GM12864 (cell line): Measurements from ENCODE around the gene LTBP2.

Experiments
- DNase-seq: peaks from one replicate; pipeline ENCODE4 v3.0.0-alpha.2; 2011; ENCODE audit warnings: low read depth
- H3K4me3 ChIP-seq: 2 replicates; pipeline ENCODE4 v1.5.1; 2011; ENCODE audit warnings: mild to moderate bottlenecking, low read depth, low read length, control low read depth
- TF ChIP-seq, protein P1 (sequence below): IDR thresholded peaks from 2 replicates; pipeline ENCODE4 v1.5.1; 2011; ENCODE audit warnings: low read depth, mild to moderate bottlenecking, moderate library complexity, low read length, control low read depth, inconsistent platforms; ENCODE audit errors: missing control alignments

The LTBP2 gene

GRCh38 chr14:74577948-74578275, 34.1 kb downstream of the LTBP2 start:
- DNase-seq, result no peak
- no peak overlapping the region for H3K4me3 ChIP-seq
- TF ChIP-seq, protein P1, sequence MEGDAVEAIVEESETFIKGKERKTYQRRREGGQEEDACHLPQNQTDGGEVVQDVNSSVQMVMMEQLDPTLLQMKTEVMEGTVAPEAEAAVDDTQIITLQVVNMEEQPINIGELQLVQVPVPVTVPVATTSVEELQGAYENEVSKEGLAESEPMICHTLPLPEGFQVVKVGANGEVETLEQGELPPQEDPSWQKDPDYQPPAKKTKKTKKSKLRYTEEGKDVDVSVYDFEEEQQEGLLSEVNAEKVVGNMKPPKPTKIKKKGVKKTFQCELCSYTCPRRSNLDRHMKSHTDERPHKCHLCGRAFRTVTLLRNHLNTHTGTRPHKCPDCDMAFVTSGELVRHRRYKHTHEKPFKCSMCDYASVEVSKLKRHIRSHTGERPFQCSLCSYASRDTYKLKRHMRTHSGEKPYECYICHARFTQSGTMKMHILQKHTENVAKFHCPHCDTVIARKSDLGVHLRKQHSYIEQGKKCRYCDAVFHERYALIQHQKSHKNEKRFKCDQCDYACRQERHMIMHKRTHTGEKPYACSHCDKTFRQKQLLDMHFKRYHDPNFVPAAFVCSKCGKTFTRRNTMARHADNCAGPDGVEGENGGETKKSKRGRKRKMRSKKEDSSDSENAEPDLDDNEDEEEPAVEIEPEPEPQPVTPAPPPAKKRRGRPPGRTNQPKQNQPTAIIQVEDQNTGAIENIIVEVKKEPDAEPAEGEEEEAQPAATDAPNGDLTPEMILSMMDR, result no peak

DNA sequence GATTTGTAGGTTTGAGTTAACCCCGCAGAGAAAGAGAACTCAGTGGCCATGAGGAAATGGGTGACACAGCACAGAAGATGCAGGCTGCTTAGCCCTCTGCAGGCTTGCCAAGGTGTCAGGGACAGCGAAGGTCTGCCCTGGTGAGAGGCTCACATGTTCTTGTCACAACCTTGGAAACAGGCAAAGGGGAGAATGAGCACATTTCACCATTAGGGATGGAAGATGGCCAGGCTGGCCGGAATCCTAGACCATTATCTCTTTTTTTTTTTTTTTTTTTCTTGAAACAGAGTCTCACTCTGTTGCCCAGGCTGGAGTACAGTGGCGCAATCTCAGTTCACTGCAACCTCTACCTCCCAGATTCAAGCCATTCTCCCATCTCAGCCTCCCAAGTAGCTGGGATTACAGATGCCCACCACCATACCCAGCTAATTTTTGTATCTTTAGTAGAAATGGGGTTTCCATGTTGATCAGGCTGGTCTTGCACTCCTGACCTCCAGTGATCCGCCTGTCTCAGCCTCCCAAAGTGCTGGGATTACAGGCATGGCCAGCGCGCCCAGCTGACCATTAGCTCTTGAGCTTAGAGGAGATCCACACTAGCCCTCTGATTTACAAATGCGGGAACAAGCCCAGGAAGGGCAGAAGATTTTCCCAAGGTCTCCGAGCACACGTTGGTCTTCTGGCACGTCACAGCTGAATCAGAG, 34.6 kb downstream of the LTBP2 start:
- TF ChIP-seq, protein P1, result no peak
- no peak overlapping the region for H3K4me3 ChIP-seq
- DNase-seq, result no peak

- TF ChIP-seq, protein P1, result no peak
- no peak for DNase-seq
These were observed 36.1 kb downstream of the LTBP2 start for GRCh38 chr14:74575936-74576335.

DNA sequence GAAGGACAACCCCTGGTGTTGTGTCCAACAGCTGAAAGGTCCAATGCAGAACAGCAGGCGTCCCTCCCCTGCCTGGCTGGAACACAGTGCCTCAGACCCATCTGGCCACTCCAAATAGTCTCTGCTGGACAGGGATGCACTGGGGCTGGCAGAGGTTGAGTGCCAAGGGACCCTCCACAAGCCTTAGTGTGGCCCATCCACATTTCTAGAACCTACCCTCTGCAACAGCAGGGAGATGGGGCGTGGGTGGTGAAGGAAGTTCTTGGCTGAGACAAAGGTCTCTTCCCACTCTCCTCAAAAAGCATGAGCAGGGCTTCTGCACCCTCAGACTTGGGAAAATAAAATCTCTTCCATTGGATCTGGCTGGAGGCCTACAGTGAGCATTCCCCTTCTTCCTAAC, 36.5 kb downstream of the LTBP2 start:
- H3K4me3 ChIP-seq, result no peak overlapping the region
- TF ChIP-seq, protein P1, result no peak
- no peak for DNase-seq

More at GRCh38 chr14:74575936-74576335, 36.1 kb downstream of the LTBP2 start:
- H3K4me3 ChIP-seq, result no peak overlapping the region

GRCh38 chr14:74574706-74575105, 37.3 kb downstream of the LTBP2 start:
- TF ChIP-seq, protein P1, result no peak
- DNase-seq, result no peak
- no peak overlapping the region for H3K4me3 ChIP-seq

- no peak overlapping the region for H3K4me3 ChIP-seq
- DNase-seq, result no peak
- TF ChIP-seq, protein P1, result no peak
These were observed 38.0 kb downstream of the LTBP2 start for GRCh38 chr14:74574090-74574433.

DNA sequence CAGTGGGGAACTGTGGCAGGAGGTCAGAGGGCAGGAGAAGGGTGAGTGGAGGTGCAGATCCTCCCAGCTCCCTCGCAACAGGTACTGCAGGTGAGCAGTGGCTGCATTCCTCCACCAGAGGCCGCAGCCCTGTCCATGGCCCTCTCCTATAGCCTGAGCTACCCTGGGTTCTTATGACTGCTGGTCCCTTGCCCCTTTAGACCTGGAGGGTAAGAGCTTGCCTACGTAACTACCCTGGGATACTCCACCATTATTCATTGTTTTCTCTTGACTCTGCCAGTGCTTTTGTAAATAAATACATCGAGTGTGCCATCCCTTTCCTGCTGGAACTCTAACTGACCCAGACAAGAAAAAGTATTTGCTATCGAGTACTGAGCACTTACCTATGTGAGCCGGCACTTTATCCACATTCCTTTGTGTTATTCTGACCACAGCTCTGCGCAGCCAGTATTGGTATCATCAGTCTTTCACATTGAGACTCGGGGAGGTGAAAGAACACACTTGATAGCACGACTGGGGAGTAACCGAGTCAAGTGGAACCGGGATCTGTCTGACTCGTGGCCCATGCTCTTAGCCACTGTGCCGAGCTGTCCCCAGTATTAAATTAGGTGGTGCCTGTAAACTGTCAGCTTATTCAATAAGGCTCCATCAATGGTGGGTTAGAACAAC, 38.5 kb downstream of the LTBP2 start:
- no peak for DNase-seq
- no peak overlapping the region for H3K4me3 ChIP-seq
- TF ChIP-seq, protein P1, result no peak
